SK-N-SH (cell line): ENCODE measurements around the gene MPZL1.

Experiments used
- ELF1 ChIP-seq: IDR thresholded peaks from 2 replicates; pipeline ENCODE4 v1.4.0; 2012
- EP300 ChIP-seq, 2 experiments: IDR thresholded peaks; 2 replicates each; pipeline versions ENCODE4 v1.4.0 to v1.6.1; 2012; ENCODE audit warnings: borderline replicate concordance in 1 of 2, low read depth in 1 of 2, low read length in 1 of 2
- POLR2AphosphoS5 ChIP-seq: IDR thresholded peaks from 2 replicates; pipeline ENCODE4 v1.6.1; 2012; ENCODE audit warnings: low read depth, low read length
- RAD21 ChIP-seq: IDR thresholded peaks from 2 replicates; pipeline ENCODE4 v1.6.1; 2012; ENCODE audit warnings: mild to moderate bottlenecking, low read length
- RXRA ChIP-seq: IDR thresholded peaks from 2 replicates; pipeline ENCODE4 v1.4.0; 2012; ENCODE audit warnings: low read depth, mild to moderate bottlenecking, borderline replicate concordance
- SMC3 ChIP-seq: IDR thresholded peaks from 2 replicates; pipeline ENCODE4 v1.6.1; 2012; ENCODE audit warnings: low read depth, low read length, improper control_type of control experiment
- TAF1 ChIP-seq: IDR thresholded peaks from 2 replicates; pipeline ENCODE4 v1.6.1; 2012; ENCODE audit warnings: low read depth, mild to moderate bottlenecking, low read length, moderate library complexity, borderline replicate concordance
- TCF12 ChIP-seq: IDR thresholded peaks from 2 replicates; pipeline ENCODE4 v1.4.0; 2012
- TEAD4 ChIP-seq: IDR thresholded peaks from 2 replicates; pipeline ENCODE4 v1.4.0; 2012; ENCODE audit warnings: mild to moderate bottlenecking, borderline replicate concordance; ENCODE audit not compliant: insufficient read depth
- TF ChIP-seq, protein P1 (sequence below): fragments of 200-600 bp; sonication (generic); IDR thresholded peaks from 2 replicates; pipeline ENCODE4 v1.6.1; 2017; ENCODE audit warnings: antibody characterized with exemption, mild to moderate bottlenecking, moderate library complexity
- TF ChIP-seq, protein P2 (sequence below): fragments of 150-350 bp; IDR thresholded peaks from 2 replicates; pipeline ENCODE4 v1.6.1; 2016; ENCODE audit warnings: mild to moderate bottlenecking, low read depth, low read length
- TF ChIP-seq, protein P3 (sequence below): IDR thresholded peaks from 2 replicates; pipeline ENCODE4 v1.4.0; 2012; ENCODE audit warnings: low read depth
- TF ChIP-seq, protein P4 (sequence below): IDR thresholded peaks from 2 replicates; pipeline ENCODE4 v1.4.0; 2012; ENCODE audit warnings: low read depth, borderline replicate concordance
- TF ChIP-seq, protein P5 (sequence below): IDR thresholded peaks from 2 replicates; pipeline ENCODE4 v1.4.0; 2012; ENCODE audit warnings: low read depth, borderline replicate concordance

DNA sequence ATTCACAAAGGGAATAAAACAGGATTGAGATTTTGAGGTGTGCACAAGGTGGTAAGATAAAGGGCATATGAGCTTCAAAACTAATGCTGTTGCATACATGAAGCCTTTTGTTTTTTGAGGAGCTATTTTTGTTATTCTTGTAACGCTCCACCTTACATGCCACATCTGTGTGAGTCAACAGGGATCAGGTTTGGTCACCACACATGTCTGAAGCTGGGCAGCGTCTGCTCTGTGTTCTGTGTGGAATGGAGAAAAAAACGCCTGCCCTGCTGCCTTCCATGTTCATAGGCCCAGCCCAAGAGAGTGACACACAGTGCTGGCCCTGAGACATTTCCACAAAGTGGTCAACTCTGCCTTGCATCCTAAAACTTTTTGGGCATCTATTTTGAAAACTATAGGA is 67.7 kb downstream of the MPZL1 start:
- TF ChIP-seq, protein P1, sequence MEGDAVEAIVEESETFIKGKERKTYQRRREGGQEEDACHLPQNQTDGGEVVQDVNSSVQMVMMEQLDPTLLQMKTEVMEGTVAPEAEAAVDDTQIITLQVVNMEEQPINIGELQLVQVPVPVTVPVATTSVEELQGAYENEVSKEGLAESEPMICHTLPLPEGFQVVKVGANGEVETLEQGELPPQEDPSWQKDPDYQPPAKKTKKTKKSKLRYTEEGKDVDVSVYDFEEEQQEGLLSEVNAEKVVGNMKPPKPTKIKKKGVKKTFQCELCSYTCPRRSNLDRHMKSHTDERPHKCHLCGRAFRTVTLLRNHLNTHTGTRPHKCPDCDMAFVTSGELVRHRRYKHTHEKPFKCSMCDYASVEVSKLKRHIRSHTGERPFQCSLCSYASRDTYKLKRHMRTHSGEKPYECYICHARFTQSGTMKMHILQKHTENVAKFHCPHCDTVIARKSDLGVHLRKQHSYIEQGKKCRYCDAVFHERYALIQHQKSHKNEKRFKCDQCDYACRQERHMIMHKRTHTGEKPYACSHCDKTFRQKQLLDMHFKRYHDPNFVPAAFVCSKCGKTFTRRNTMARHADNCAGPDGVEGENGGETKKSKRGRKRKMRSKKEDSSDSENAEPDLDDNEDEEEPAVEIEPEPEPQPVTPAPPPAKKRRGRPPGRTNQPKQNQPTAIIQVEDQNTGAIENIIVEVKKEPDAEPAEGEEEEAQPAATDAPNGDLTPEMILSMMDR = no peak
- TF ChIP-seq POLR2AphosphoS5 (no peak), TEAD4 (no peak), EP300 (IDR thresholded peaks at IDR 0.05; ENCODE audit: borderline replicate concordance in 1 of 2, low read depth in 1 of 2, low read length in 1 of 2) (no peak), TAF1 (no peak), SMC3 (no peak), RAD21 (no peak), ELF1 (no peak), TCF12 (no peak), RXRA (no peak)
- TF ChIP-seq, protein P2, sequence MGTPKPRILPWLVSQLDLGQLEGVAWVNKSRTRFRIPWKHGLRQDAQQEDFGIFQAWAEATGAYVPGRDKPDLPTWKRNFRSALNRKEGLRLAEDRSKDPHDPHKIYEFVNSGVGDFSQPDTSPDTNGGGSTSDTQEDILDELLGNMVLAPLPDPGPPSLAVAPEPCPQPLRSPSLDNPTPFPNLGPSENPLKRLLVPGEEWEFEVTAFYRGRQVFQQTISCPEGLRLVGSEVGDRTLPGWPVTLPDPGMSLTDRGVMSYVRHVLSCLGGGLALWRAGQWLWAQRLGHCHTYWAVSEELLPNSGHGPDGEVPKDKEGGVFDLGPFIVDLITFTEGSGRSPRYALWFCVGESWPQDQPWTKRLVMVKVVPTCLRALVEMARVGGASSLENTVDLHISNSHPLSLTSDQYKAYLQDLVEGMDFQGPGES = no peak
- TF ChIP-seq, protein P3, sequence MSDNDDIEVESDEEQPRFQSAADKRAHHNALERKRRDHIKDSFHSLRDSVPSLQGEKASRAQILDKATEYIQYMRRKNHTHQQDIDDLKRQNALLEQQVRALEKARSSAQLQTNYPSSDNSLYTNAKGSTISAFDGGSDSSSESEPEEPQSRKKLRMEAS = no peak
- TF ChIP-seq, protein P4, sequence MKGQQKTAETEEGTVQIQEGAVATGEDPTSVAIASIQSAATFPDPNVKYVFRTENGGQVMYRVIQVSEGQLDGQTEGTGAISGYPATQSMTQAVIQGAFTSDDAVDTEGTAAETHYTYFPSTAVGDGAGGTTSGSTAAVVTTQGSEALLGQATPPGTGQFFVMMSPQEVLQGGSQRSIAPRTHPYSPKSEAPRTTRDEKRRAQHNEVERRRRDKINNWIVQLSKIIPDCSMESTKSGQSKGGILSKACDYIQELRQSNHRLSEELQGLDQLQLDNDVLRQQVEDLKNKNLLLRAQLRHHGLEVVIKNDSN = no peak
- TF ChIP-seq, protein P5, sequence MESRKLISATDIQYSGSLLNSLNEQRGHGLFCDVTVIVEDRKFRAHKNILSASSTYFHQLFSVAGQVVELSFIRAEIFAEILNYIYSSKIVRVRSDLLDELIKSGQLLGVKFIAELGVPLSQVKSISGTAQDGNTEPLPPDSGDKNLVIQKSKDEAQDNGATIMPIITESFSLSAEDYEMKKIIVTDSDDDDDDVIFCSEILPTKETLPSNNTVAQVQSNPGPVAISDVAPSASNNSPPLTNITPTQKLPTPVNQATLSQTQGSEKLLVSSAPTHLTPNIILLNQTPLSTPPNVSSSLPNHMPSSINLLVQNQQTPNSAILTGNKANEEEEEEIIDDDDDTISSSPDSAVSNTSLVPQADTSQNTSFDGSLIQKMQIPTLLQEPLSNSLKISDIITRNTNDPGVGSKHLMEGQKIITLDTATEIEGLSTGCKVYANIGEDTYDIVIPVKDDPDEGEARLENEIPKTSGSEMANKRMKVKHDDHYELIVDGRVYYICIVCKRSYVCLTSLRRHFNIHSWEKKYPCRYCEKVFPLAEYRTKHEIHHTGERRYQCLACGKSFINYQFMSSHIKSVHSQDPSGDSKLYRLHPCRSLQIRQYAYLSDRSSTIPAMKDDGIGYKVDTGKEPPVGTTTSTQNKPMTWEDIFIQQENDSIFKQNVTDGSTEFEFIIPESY = no peak
